ENCODE data around the gene POLR2B. TPM values are rescaled to one million over a fixed set of nuclear protein-coding genes. Genes with fewer than 3 reads are reported as not detected.
"Not testable (repeated sequence)": the region's sequence is repeated elsewhere in the genome, so short reads cannot be mapped to it uniquely, and the experiment has no call there.

POLR2B gene
- total RNA-seq, result 97.2 and 112 TPM in 2 replicates

- no peak for TF ChIP-seq CTCF (IDR thresholded peaks at IDR 0.05; ENCODE audit: insufficient read depth, low read length, severe bottlenecking)
- FAIRE-seq, result no peak
- DNase-seq (ENCODE audit: low read depth), result peak; percentile 90
Measured at GRCh38 chr4:56978750-56979303, at the start of gene POLR2B. TSS of gene POLR2B (plus strand) at chr4:56978896. CDS start at chr4:56978986, 90 bp downstream.

GRCh38 chr4:56930638-56931037 is 48.1 kb upstream of the POLR2B start:
- DNase-seq (ENCODE audit: low read depth), result no peak
- TF ChIP-seq CTCF (IDR thresholded peaks at IDR 0.05; ENCODE audit: insufficient read depth, low read length, severe bottlenecking), result no peak
- H3K36me3 ChIP-seq (ENCODE audit: control insufficient read depth, insufficient read depth, low read length), result peaks cover 5% of the 10 kb centered on the region
- H3K27me3 ChIP-seq (ENCODE audit: control insufficient read depth, insufficient read depth, low read length), result no peaks in the 10 kb centered on the region
- FAIRE-seq, result no peak
- H3K4me3 ChIP-seq (ENCODE audit: low read depth, low read length), result no peak overlapping the region

More at GRCh38 chr4:56978750-56979303, at the start of gene POLR2B:
- Histone ChIP-seq H3K4me3 (ENCODE audit: low read depth, low read length) (peak within 1 kb of the TSS; percentile 95), H3K36me3 (ENCODE audit: control insufficient read depth, insufficient read depth, low read length) (peaks cover 2% of the 10 kb centered on the region), H3K27me3 (ENCODE audit: control insufficient read depth, insufficient read depth, low read length) (no peaks in the 10 kb centered on the region)

DNA sequence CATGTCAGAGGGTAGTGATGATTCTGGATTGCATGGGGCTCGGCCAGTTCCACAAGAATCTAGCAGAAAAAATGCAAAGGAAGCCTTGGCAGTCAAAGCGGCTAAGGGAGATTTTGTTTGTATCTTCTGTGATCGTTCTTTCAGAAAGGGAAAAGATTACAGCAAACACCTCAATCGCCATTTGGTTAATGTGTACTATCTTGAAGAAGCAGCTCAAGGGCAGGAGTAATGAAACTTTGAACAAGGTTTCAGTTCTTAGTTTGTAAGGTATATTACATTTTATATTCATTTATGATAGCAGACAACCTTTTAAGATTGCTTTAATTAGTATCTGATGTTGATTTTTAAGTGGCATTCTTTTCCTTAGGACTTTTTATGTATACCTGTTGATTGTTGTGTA is 46.8 kb upstream of the POLR2B start:
- TF ChIP-seq CTCF (IDR thresholded peaks at IDR 0.05; ENCODE audit: insufficient read depth, low read length, severe bottlenecking), result no peak
- no peaks in the 10 kb centered on the region for H3K27me3 ChIP-seq (ENCODE audit: control insufficient read depth, insufficient read depth, low read length)
- no peak for DNase-seq (ENCODE audit: low read depth)
- FAIRE-seq, result no peak
- no peak overlapping the region for H3K4me3 ChIP-seq (ENCODE audit: low read depth, low read length)
- H3K36me3 ChIP-seq (ENCODE audit: control insufficient read depth, insufficient read depth, low read length), result peaks cover 5% of the 10 kb centered on the region

- TF ChIP-seq CTCF (IDR thresholded peaks at IDR 0.05; ENCODE audit: insufficient read depth, low read length, severe bottlenecking), result no peak
- Histone ChIP-seq H3K36me3 (ENCODE audit: control insufficient read depth, insufficient read depth, low read length) (no peaks in the 10 kb centered on the region), H3K27me3 (ENCODE audit: control insufficient read depth, insufficient read depth, low read length) (no peaks in the 10 kb centered on the region), H3K4me3 (ENCODE audit: low read depth, low read length) (no peak overlapping the region)
- FAIRE-seq (peak; percentile 97), DNase-seq (ENCODE audit: low read depth) (peak; percentile 98)
Measured at GRCh38 chr4:56937262-56937661, 41.4 kb upstream of the POLR2B start.

- not testable (repeated sequence) for H3K4me3 ChIP-seq (ENCODE audit: low read depth, low read length); FAIRE-seq; H3K27me3 ChIP-seq (ENCODE audit: control insufficient read depth, insufficient read depth, low read length); H3K36me3 ChIP-seq (ENCODE audit: control insufficient read depth, insufficient read depth, low read length); DNase-seq (ENCODE audit: low read depth)
Measured at GRCh38 chr4:56939826-56940225, 38.9 kb upstream of the POLR2B start.

DNA sequence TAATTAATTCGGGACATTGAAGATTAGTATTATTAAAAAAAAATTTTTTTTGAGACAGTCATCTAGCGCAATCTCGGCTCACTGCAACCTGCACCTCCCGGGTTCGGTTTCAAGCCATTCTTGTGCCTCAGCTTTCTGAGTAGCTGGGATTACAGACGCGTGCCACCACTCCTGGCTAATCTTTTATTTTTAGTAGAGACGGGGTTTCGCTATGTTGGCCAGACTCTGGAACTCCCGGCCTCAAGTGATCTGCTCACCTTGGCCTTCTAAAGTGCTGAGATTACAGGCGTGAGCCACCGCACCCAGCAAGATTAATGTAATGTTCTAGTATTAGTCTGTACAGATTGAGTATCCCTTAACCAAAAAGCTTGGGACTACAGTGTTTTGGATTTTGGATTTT is 38.3 kb upstream of the POLR2B start:
- no peaks in the 10 kb centered on the region for H3K36me3 ChIP-seq (ENCODE audit: control insufficient read depth, insufficient read depth, low read length)
- DNase-seq (ENCODE audit: low read depth) (no peak), FAIRE-seq (no peak)
- no peak for TF ChIP-seq CTCF (IDR thresholded peaks at IDR 0.05; ENCODE audit: insufficient read depth, low read length, severe bottlenecking)
- no peak overlapping the region for H3K4me3 ChIP-seq (ENCODE audit: low read depth, low read length)
- no peaks in the 10 kb centered on the region for H3K27me3 ChIP-seq (ENCODE audit: control insufficient read depth, insufficient read depth, low read length)
